AG09309 (cell line): ENCODE results near the gene TOX2.
"Not testable (repeated sequence)": the region's sequence is repeated elsewhere in the genome, so short reads cannot be mapped to it uniquely, and the experiment has no call there.

Experiments
- DNase-seq: peaks from one replicate; pipeline ENCODE4 v3.0.0-alpha.2; 2010; ENCODE audit warnings: low read depth
- H3K4me3 ChIP-seq: 2 replicates; pipeline ENCODE4 v1.5.1; 2011; ENCODE audit warnings: mild to moderate bottlenecking, low read depth, low read length, moderate library complexity; ENCODE audit not compliant: control insufficient read depth
- CTCF ChIP-seq: IDR thresholded peaks from 2 replicates; pipeline ENCODE4 v1.5.1; 2011; ENCODE audit warnings: mild to moderate bottlenecking, low read depth, low read length, inconsistent platforms; ENCODE audit not compliant: insufficient read depth, control insufficient read depth; ENCODE audit errors: missing control alignments

The TOX2 gene

DNA sequence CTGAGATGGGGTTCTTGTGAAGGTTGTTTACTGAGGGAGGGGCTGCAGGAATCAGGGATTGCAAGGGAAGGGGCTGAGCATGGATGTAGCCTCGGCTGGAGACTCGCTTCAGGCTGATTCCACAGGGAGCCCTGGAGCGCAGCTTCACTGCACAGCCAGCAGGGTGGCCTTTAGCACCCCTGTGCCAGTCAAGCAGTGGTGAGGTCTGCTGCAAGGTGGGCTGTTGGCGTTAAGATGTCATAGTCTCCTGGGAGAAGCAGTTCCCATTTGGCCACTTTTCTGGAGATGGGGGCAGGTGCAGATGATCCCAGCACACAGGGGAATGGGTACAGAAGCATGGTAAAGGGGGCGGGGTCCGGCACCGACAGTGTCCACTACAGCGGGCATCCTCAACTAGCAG is 126.3 kb downstream of the TOX2 start:
- no peak for TF ChIP-seq CTCF
- DNase-seq = no peak
- H3K4me3 ChIP-seq = no peak overlapping the region

DNA sequence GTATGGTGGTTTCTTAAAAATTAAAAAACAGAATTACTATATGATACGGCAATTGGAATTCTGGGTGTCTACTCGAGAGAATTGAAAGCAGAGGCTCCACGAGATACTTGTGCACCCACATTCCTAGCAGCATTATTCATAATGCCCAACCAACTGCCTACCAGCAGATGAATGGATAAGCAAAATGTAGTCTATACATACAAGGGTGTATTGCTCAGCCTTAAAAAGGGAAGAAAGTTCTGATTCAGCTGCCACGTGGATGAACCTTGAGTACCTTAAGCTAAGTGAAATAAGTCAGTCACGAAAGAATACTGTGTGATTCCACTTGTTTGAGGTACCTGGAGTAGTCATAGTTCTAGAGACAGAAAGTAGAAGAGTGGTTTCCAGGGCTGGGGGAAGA is 130.1 kb downstream of the TOX2 start:
- not testable (repeated sequence) for H3K4me3 ChIP-seq, DNase-seq

- TF ChIP-seq CTCF = no peak
- no peak for DNase-seq
- H3K4me3 ChIP-seq = no peak overlapping the region
Observed at GRCh38 chr20:44050327-44050726, 135.7 kb downstream of the TOX2 start.

- DNase-seq = no peak
- no peak for TF ChIP-seq CTCF
- no peak overlapping the region for H3K4me3 ChIP-seq
Observed at GRCh38 chr20:44050925-44051660, 136.4 kb downstream of the TOX2 start.

- H3K4me3 ChIP-seq = no peak overlapping the region
- TF ChIP-seq CTCF = no peak
- DNase-seq = no peak
Observed at GRCh38 chr20:44051661-44052000, 137.0 kb downstream of the TOX2 start.

GRCh38 chr20:44052166-44052565 is 137.5 kb downstream of the TOX2 start:
- no peak for DNase-seq
- no peak overlapping the region for H3K4me3 ChIP-seq
- TF ChIP-seq CTCF = no peak

DNA sequence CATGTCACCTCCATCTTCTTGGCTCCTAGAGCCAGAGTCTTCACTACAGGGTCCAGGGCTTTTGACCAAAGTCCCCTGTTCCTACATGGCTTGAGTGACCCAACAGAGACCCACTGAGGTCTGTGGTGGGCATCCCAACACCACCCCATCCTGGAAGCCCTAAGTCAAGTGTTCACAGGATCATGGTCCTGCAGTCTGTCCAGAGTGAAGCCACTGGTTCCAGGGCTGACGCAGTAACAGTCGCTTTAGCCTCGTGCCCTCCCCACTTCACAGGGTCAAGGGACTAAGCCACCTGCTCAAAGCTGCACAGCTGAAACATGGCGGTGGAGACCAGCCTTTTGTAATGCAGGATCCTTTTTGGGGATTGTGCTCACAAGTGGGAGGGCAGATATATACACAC is 138.4 kb downstream of the TOX2 start:
- H3K4me3 ChIP-seq = no peak overlapping the region
- TF ChIP-seq CTCF = no peak
- DNase-seq = no peak
